HG03108 (cell line): ENCODE measurements around the gene PLXNA1.

Source experiments
- ATAC-seq: cut with Tn5 transposase; IDR thresholded peaks from one replicate; pipeline ENCODE4 v1.9.1; 2021; ENCODE audit warnings: moderate library complexity; ENCODE audit not compliant: unreplicated experiment

The PLXNA1 gene

GRCh38 chr3:126985132-126985985 lies 2.4 kb downstream of the PLXNA1 start:
- no peak for ATAC-seq

DNA sequence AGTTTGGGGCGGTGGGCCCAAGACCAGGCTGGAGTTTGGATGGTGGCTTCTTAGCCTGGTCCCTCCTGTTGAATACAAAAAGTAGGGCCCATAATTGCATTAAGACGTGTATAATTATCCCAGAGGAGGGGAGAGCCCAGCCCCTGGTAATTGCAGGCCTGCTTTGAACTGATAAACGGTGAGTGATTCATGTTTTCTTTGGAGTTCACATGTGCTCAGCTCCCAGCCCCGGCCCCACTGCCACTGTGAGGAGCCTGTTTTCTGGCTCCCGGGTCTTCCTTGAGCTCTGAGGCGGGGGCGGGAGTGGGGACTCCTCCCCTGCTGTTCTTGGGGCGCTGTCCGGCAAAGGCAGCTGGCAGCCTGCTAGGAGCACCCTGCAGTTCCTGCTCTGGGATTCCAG lies 3.1 kb downstream of the PLXNA1 start:
- ATAC-seq, result no peak

GRCh38 chr3:126987129-126987528 lies 4.2 kb downstream of the PLXNA1 start:
- ATAC-seq, result no peak

DNA sequence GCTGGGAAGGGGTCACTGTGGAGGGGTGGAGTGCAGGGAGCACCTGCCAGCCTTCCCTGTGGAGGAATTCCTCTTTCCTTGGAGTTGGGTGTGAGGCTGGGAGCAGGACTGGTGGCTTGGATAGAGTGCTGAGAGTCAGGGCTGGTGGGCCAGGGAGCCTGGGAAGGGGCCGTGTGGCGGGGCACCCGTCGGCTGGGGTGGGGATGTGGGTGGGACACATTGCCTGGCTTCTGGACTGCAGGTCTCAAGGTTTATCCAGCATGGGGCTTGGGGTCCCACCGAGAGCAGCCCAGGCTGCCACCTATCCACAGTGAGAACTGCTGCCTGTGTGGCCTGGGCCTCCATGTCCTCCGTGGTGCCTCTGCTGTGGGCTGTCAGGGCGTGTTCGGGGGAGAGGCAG lies 4.7 kb downstream of the PLXNA1 start:
- ATAC-seq, result no peak

DNA sequence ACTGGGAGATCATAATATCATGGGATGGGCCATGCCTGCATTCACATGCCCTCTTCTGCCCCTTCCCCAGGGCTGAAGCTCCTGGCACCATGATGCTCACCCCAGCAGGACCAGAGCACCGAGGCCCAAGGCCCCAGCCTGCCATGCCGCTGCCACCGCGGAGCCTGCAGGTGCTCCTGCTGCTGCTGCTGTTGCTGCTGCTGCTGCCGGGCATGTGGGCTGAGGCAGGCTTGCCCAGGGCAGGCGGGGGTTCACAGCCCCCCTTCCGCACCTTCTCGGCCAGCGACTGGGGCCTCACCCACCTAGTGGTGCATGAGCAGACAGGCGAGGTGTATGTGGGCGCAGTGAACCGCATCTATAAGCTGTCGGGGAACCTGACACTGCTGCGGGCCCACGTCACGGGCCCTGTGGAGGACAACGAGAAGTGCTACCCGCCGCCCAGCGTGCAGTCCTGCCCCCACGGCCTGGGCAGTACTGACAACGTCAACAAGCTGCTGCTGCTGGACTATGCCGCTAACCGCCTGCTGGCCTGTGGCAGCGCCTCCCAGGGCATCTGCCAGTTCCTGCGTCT lies 5.6 kb downstream of the PLXNA1 start:
- ATAC-seq, result no peak

- ATAC-seq, result no peak
These were observed 6.6 kb downstream of the PLXNA1 start for GRCh38 chr3:126989316-126990023.

DNA sequence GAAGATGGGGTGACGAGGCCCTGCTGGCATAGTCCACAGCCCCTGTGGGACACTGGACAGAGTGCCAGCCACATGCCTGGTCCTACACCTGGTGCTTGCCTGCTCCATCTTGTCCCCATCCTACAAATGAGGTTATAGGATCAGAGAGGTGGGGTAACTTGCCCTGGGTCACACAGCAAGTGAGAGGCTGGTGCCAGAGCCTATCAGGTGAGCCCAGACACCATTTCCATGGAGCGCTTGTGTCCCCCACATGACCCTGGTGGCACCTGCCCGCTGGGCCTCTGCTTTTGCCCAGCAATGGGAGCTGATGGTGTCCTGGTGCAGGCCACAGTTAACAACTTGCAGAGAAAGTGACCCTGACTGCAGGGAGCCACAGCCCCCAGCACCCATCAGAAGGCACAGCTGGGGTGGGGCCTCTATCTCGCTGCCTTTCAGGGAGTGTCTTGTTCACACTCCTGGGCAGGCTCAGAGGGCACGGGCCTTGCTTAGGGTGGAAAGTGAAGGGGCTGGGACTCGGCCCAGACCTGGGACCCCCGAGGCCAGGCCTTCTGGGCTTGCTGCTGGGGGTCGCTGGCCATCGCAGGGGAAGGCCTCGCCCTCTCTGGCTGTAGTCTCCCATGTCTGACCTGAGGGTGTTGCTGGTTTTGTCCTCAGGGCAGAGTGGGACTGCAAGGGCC lies 7.2 kb downstream of the PLXNA1 start:
- ATAC-seq, result no peak

DNA sequence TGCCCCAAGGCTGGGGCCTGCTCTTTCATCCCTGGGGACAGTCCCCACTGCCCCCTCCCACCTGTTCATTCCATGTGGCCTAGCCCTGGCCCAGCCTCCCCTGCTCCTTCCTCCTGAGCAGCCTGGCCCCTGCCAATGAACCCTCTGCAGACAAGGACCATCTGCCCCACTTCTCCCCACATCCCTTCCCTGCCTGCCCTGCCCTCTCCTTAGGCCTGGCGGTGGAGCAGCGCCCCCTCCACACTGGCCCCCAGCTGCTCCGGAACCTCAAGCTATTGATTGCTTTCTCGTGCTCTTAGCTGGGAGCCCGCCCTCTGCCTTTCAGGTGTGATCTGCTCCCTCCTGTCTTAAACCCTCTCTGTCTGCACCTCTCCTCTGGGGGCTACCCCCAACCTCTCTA lies 8.0 kb downstream of the PLXNA1 start:
- no peak for ATAC-seq

GRCh38 chr3:126991366-126992200 lies 8.7 kb downstream of the PLXNA1 start:
- no peak for ATAC-seq

GRCh38 chr3:126992216-126992615 lies 9.3 kb downstream of the PLXNA1 start:
- ATAC-seq, result no peak

GRCh38 chr3:126992776-126993175 lies 9.9 kb downstream of the PLXNA1 start:
- no peak for ATAC-seq

DNA sequence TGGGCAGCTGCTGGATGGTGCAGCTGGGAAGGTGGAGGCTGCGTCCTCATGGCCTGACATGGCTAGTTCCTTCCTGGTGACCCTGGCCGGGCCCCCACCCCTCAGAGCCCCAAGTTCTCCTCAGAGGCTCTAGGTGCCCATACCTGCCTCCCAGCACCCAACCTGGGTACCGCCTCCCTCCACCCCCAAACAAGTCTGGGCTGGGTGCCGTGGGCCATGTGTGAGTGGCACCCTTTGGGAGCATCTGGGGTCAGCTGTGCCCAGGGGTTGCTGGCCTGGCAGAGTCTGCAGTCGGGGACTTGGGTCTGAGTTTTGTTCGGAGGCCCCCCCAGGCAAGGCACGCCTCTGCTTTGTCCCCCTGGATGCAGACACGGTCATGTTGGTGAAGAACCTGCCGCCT lies 10.5 kb downstream of the PLXNA1 start:
- ATAC-seq, result no peak

DNA sequence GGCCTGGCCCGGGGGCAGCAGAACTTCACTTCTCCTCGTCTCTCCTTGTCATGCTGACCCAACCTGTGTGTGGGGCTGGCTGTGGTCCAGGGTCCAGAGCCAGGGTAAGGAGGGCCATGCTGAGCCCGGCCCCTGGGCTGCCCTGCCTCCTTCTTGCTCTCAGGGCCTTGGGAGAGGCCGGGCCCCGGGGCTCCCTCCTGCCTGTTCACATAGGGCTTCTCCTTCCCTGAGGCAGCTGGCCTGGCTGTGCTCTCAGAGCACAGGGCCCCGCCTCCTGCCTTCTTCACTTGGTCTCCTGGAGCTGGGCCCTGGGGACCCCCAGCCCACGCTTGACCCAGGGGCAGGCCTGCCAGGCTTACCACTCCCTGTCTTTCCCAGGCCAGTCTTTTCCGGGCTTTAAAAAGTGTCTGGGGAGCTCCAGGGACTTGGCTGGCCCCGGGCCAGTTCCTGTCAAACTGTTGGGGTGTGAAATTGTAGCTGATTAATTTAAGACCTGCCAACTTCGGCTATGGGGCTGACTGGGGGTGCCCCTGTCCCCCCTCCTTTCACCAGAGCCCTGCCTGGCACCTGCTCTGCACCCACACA lies 11.8 kb downstream of the PLXNA1 start:
- ATAC-seq, result peak; percentile 40

- peak; percentile 20 for ATAC-seq
These were observed 12.4 kb downstream of the PLXNA1 start for GRCh38 chr3:126995254-126995780.

GRCh38 chr3:126995926-126996512 lies 13.1 kb downstream of the PLXNA1 start:
- ATAC-seq, result no peak

DNA sequence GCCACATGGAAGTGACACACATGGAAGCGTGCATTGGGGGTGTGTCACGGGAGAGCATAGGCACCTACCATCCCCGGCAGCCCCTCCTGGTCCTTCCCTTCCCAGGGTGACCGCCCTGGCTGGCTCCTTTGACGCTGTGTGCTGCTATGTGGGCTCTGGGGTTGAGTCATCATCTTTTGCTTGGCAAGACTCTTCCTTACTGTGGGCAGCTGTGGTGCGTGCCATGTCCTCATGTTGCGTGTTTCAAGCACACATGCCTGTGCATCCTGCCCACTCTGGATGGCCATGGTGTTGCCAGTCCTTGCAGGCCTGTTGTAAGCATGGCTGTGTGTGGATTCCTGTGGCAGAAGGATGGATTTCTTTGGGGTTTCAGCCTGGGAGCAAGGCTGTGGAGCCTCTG lies 14.0 kb downstream of the PLXNA1 start:
- ATAC-seq, result no peak

DNA sequence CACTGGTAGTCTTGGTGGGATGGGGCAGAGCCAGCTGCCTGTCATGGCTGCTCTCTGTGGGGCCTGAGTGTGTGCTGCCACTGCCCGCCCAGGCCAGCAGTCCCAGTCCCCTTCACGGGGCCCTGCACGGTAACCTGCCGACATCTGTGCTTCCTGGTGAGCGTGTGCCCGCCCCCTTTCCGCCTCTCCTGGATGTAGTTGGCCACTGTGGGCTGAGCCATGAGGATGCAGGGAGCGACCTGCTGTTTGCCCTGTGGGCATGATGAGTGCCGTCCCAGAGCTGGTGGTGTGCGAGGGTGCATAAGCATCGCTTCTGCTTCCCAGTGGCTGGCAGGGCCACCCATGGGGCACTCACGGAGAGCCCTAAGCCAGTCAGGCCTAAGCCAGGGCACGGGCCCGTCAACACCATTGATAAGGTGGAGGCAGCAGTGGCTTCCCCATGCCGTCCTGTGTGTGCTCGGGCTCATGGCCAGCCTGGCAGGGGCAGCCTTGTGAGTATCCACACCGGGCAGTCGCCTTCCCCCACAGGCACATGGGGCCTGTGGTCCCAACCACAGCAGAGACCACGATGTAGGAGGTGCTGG lies 14.6 kb downstream of the PLXNA1 start:
- ATAC-seq, result no peak

DNA sequence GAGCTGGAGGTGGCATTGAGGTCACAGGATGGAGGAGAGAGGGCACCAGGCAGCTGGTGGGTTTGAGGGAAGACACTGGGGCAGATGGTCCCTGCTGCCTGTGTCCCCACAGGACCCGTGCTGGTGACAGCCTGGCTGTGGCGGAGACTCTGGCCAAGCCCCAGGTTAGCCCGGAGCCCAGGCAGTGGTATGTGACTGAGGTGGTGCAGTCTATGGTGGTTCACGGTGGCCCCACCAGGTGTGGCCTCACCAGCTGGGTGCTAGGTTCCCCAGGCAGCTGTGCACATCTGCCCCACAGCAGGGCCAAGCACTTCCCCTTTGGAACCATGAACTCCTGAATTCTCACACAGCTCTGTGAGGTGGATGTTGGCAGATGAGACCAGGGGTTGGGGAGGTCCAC lies 15.4 kb downstream of the PLXNA1 start:
- ATAC-seq, result no peak

DNA sequence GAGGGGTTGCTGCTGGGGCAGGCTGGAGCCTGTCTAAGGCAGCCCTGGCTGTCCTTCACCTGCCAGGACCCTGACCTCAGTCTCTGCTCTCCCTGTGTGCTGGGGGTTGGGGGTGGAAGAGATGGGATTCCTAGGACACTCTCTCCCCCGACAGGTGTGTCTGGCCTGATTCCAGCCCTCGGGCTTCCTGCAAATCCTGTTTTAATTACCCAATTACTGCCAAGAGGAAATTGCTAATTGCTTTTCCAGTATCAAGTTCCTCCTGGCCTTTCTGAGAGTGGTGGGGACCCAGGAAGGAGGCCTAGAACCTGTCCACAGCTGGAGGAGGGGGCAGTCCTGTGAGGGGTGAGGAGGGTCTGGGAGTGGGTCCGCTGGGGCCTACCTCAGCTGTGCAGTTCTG lies 15.8 kb downstream of the PLXNA1 start:
- ATAC-seq, result no peak
